ENCODE data around the gene VPS11. TPM values are rescaled to one million over a fixed set of nuclear protein-coding genes. Genes with fewer than 3 reads are reported as not detected.
"Not testable (repeated sequence)": the region's sequence is repeated elsewhere in the genome, so short reads cannot be mapped to it uniquely, and the experiment has no call there.

Gene VPS11
- total RNA-seq, 4 donors from 2014 or later: 25.8 to 54.9 (median 37.1) TPM

DNA sequence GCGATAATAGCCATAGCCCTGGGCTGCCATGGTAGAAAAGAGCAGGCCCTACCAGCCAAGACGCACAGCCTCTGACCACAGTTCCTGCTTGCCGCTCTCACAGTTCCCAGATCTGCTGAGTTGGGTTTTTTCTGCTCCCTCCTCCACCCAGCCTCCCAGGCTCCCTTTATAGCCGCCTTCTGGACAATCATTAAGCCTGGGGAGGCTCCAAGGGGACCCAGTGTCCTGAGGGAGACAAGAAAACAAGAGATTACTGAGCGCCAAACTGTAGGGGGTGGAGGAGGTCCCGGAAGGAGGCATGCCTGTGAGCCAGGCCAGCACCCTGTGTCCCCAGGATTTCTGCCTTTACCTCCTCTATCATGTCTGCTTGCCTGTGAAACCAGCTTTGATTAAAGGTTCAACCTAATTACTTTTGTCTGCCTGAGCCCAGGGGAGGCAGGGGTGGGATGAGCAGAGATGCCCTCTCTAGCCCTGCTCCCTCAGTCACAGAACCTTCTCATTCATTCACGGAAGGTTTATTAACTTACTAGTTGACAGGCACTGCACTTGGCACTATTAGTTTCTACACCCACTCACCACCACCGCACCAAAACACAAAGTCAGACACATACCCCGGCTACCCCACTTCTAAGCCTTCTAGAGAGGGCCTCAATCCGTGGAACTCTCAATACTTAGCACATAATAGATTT is 38.1 kb upstream of the VPS11 start:
- TF ChIP-seq POLR2A (IDR thresholded peaks at IDR 0.05): no peak
- peak in 1 of 2 donors; percentile 50 for TF ChIP-seq EP300 (IDR thresholded peaks at IDR 0.05)
- TF ChIP-seq, protein P1, sequence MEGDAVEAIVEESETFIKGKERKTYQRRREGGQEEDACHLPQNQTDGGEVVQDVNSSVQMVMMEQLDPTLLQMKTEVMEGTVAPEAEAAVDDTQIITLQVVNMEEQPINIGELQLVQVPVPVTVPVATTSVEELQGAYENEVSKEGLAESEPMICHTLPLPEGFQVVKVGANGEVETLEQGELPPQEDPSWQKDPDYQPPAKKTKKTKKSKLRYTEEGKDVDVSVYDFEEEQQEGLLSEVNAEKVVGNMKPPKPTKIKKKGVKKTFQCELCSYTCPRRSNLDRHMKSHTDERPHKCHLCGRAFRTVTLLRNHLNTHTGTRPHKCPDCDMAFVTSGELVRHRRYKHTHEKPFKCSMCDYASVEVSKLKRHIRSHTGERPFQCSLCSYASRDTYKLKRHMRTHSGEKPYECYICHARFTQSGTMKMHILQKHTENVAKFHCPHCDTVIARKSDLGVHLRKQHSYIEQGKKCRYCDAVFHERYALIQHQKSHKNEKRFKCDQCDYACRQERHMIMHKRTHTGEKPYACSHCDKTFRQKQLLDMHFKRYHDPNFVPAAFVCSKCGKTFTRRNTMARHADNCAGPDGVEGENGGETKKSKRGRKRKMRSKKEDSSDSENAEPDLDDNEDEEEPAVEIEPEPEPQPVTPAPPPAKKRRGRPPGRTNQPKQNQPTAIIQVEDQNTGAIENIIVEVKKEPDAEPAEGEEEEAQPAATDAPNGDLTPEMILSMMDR (IDR thresholded peaks at IDR 0.05): no peak
- peak overlapping the region; percentile 85 to 92 (median 86) for H3K4me3 ChIP-seq
- peaks cover 0 to 55% (median 17%) of the 10 kb centered on the region in 4 donors for H3K4me1 ChIP-seq
- no peaks in the 10 kb centered on the region for H3K27me3 ChIP-seq
- peak overlapping the region; percentile 89 to 96 (median 94) for H3K27ac ChIP-seq
- WGBS, 2 donors: 39 to 51% methylated on average over 10 of the region's 10 CpGs
- DNase-seq (ENCODE audit: low spot score in 2 of 2): peak in 1 of 2 donors; percentile 9
- H3K9me3 ChIP-seq: no peaks in the 10 kb centered on the region
- peaks cover 0 to 28% (median 0%) of the 10 kb centered on the region in 3 donors for H3K36me3 ChIP-seq

GRCh38 chr11:119030029-119030328 is 37.6 kb upstream of the VPS11 start:
- peaks cover 0 to 23% (median 0%) of the 10 kb centered on the region in 3 donors for H3K36me3 ChIP-seq
- no peak for DNase-seq (ENCODE audit: low spot score in 2 of 2)
- TF ChIP-seq EP300 (IDR thresholded peaks at IDR 0.05): no peak
- TF ChIP-seq, protein P1 (IDR thresholded peaks at IDR 0.05): no peak
- no peak for TF ChIP-seq POLR2A (IDR thresholded peaks at IDR 0.05)
- 3 to 4% methylated on average over 9 to 11 of the region's 13 CpGs for WGBS, 2 donors
- H3K4me1 ChIP-seq: peaks cover 0 to 50% (median 17%) of the 10 kb centered on the region in 4 donors
- H3K27ac ChIP-seq: peak overlapping the region; percentile 89 to 96 (median 94)
- no peaks in the 10 kb centered on the region for H3K27me3 ChIP-seq
- peak overlapping the region; percentile 85 to 92 (median 86) for H3K4me3 ChIP-seq
- H3K9me3 ChIP-seq: no peaks in the 10 kb centered on the region

DNA sequence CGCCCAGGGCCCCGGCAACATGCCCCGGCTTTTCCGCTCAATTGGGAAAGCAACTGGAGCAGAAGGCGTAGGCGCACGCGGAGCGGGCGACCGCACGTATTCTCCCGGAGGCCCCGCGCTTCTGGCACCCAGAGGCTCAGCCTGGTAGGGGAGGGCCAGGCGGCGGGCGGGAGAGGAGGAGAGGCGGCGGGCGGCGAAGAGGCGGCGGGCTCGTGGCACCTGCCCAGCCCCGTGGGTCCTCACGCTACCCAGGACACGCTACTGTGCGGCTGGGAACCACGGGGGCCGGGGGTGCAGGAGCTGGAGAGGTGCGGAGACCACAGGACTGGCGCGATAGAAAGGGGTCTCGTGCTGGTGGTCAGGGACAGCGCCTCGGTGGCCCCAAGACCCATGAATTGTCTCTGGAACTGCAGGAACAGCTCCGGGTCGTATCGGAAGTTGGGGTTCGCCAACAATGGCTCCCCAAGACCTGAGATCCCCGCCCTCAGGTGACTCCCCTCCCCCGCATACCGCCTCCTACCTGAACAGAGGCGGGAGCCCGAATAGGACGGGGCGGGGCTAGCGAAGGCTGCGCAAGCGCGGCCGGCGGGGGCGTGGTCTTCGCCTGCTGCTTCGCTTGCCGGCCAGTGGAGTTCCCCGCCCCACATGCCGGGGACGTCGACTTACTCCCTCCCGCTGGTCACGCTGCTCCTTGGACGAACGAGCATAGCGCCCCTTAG is 37.1 kb upstream of the VPS11 start, which contains the start of gene SLC37A4:
Gene SLC37A4, minus strand, starts transcription at position 549 of the 719 bp plus-strand sequence.
- H3K4me1 ChIP-seq: peaks cover 0 to 45% (median 17%) of the 10 kb centered on the region in 4 donors
- DNase-seq (ENCODE audit: low spot score in 2 of 2): peak; percentile 94 to 95
- no peaks in the 10 kb centered on the region for H3K27me3 ChIP-seq
- peaks cover 0 to 18% (median 0%) of the 10 kb centered on the region in 3 donors for H3K36me3 ChIP-seq
- H3K4me3 ChIP-seq: peak within 1 kb of the TSS; percentile 85 to 92 (median 86)
- H3K9me3 ChIP-seq: no peaks in the 10 kb centered on the region
- TF ChIP-seq, protein P1 (IDR thresholded peaks at IDR 0.05): peak in 3 of 5 experiments; percentile 93
- TF ChIP-seq POLR2A (IDR thresholded peaks at IDR 0.05) (peak in 1 of 2 donors; percentile 40), EP300 (IDR thresholded peaks at IDR 0.05) (peak; percentile 87 to 90)
- H3K27ac ChIP-seq: peak within 1 kb of the TSS; percentile 89 to 96 (median 94)
- 0 to 1% methylated on average over 40 to 55 of the region's 67 CpGs for WGBS, 2 donors

GRCh38 chr11:119031912-119032280 is 35.7 kb upstream of the VPS11 start:
- H3K36me3 ChIP-seq: peaks cover 0 to 4% (median 0%) of the 10 kb centered on the region in 3 donors
- H3K27ac ChIP-seq: peak overlapping the region in 1 of 4 donors; percentile 94
- no peak for DNase-seq (ENCODE audit: low spot score in 2 of 2)
- H3K4me3 ChIP-seq: no peak overlapping the region
- H3K4me1 ChIP-seq: peaks cover 0 to 43% (median 17%) of the 10 kb centered on the region in 4 donors
- H3K27me3 ChIP-seq: no peaks in the 10 kb centered on the region
- 66 to 71% methylated on average over 9 of the region's 9 CpGs for WGBS, 2 donors
- TF ChIP-seq, protein P1 (IDR thresholded peaks at IDR 0.05): no peak
- TF ChIP-seq POLR2A (IDR thresholded peaks at IDR 0.05) (no peak), EP300 (IDR thresholded peaks at IDR 0.05) (no peak)
- H3K9me3 ChIP-seq: no peaks in the 10 kb centered on the region

DNA sequence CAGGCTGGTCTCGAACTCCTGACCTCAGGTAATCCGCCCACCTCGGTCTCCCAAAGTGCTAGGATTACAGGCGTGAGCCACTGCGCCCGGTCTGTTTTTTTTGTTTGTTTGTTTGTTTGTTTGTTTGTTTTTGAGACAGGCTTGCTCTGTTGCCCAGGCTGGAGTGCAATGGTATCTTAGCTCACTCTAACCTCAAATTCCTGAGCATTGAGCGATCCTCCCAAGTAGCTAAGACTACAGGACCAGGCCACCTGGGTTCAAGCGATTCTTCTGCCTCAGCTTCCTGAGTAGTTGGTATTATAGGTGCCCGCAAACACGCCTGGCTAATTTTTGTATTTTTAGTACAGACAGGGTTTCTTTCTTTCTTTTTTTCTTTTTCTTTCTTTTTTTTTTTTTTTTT is 34.2 kb upstream of the VPS11 start:
- H3K4me1 ChIP-seq: peaks cover 0 to 29% (median 15%) of the 10 kb centered on the region in 4 donors
- H3K36me3 ChIP-seq; H3K27ac ChIP-seq; H3K27me3 ChIP-seq; H3K4me3 ChIP-seq; H3K9me3 ChIP-seq; DNase-seq (ENCODE audit: low spot score in 2 of 2): not testable (repeated sequence)
- 80 to 81% methylated on average over 10 of the region's 10 CpGs for WGBS, 2 donors
